Activated CD4-positive, alpha-beta T cell treated with anti-CD3 and anti-CD28 coated beads, Interleukin-2, amount 10 ng/mL, durations not matched to agents 7 days and 5 days (primary cell): ENCODE results near the gene ANGPTL8. TPM values are rescaled to one million over a fixed set of nuclear protein-coding genes. Genes with fewer than 3 reads are reported as not detected.
A peak's percentile ranks its signal among the peaks of the same experiment; 100 is the strongest.

Experiments
- CTCF ChIA-PET: fragments of 350-600 bp; sonication (Branson Sonifier 250); formaldehyde crosslinking; loops from one replicate; lab custom pipeline; 2021; ENCODE audit warnings: antibody characterized with exemption; lab: Charles Lee
- POLR2A ChIA-PET: fragments of 350-600 bp; sonication (Branson Sonifier 250); formaldehyde crosslinking; loops from one replicate; lab custom pipeline; 2021; ENCODE audit warnings: antibody characterized with exemption; lab: Charles Lee
- DNase-seq: peaks from one replicate; pipeline ENCODE4 v3.0.0-alpha.2; 2020
- H3K27ac Mint-ChIP-seq: one replicate; pipeline ENCODE4 v1.8.0; 2021; ENCODE audit warnings: mild to moderate bottlenecking, moderate library complexity, mixed read lengths
- H3K27me3 Mint-ChIP-seq: one replicate; pipeline ENCODE4 v1.8.0; 2021; ENCODE audit warnings: mixed read lengths
- H3K36me3 Mint-ChIP-seq: one replicate; pipeline ENCODE4 v1.8.0; 2021; ENCODE audit warnings: low read depth, mixed read lengths
- H3K4me1 Mint-ChIP-seq: one replicate; pipeline ENCODE4 v1.8.0; 2021; ENCODE audit warnings: mixed read lengths
- H3K4me3 Mint-ChIP-seq: one replicate; pipeline ENCODE4 v1.8.0; 2021; ENCODE audit warnings: mild to moderate bottlenecking, moderate library complexity, mixed read lengths
- H3K9me3 Mint-ChIP-seq: one replicate; pipeline ENCODE4 v1.8.0; 2021; ENCODE audit warnings: mixed read lengths
- total RNA-seq, 2 experiments: library from RNA; stranded (reverse); gene quantifications; one replicate each; pipeline ENCODE4 v1.2.3, GENCODE V29; 2021

ANGPTL8 gene
- total RNA-seq, 2 experiments from 2014 or later: not detected

- Mint-ChIP-seq H3K9me3 (peaks cover 3% of the 10 kb centered on the region), H3K27me3 (peaks cover 19% of the 10 kb centered on the region), H3K27ac (no peak overlapping the region), H3K4me1 (no peaks in the 10 kb centered on the region), H3K4me3 (peak overlapping the region; percentile 9), H3K36me3 (no peaks in the 10 kb centered on the region)
- POLR2A ChIA-PET: no interaction called here
- no peak for DNase-seq
- CTCF ChIA-PET: interaction anchor here (0.8 to 1.0 kb wide), 4 partner anchors 11 to 239 kb away, joined by 3 to 8 read pairs (median 4); no protein-coding TSS in a partner anchor
These were observed 4.4 kb downstream of the ANGPTL8 start for GRCh38 chr19:11243798-11244169.

GRCh38 chr19:11244846-11245589 lies 5.6 kb downstream of the ANGPTL8 start:
- Mint-ChIP-seq H3K27ac (no peak overlapping the region), H3K27me3 (peaks cover 19% of the 10 kb centered on the region), H3K4me3 (no peak overlapping the region), H3K4me1 (no peaks in the 10 kb centered on the region), H3K36me3 (no peaks in the 10 kb centered on the region), H3K9me3 (no peaks in the 10 kb centered on the region)
- ChIA-PET POLR2A (no interaction called here), CTCF (interaction anchor here (0.5 to 1.0 kb wide), 2 partner anchors 10 to 114 kb away, joined by 3 to 4 read pairs; no protein-coding TSS in a partner anchor)
- DNase-seq: no peak

GRCh38 chr19:11246941-11247340 lies 7.5 kb downstream of the ANGPTL8 start:
- H3K27ac Mint-ChIP-seq: no peak overlapping the region

DNA sequence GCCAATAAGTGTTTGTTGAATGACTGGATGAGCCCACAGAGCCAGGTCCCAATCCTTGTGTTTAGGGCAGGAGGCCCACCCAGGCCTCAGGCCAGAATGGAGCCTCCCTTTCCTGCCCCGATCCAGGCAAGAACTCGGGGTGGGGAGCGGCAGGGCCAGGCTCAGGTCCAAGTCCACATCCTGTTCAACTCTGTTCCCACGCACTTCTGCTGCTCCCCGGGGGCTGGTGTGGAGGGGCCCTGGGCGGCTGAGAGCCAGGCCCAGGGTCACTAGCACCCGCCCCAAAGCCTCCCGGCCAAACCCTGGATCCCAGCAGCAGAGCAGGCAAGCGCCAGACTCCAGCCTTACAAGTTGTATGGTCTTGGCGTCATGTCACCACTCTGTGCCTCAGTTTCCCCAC lies 8.0 kb downstream of the ANGPTL8 start:
- Mint-ChIP-seq H3K4me1 (no peaks in the 10 kb centered on the region), H3K9me3 (no peaks in the 10 kb centered on the region), H3K27ac (no peak overlapping the region), H3K36me3 (no peaks in the 10 kb centered on the region), H3K27me3 (peaks cover 12% of the 10 kb centered on the region), H3K4me3 (no peak overlapping the region)
- CTCF ChIA-PET: no interaction called here
- DNase-seq: no peak
- POLR2A ChIA-PET: no interaction called here

More at GRCh38 chr19:11246941-11247340, 7.5 kb downstream of the ANGPTL8 start:
- Mint-ChIP-seq H3K4me1 (no peaks in the 10 kb centered on the region), H3K36me3 (no peaks in the 10 kb centered on the region), H3K27me3 (peaks cover 14% of the 10 kb centered on the region), H3K4me3 (no peak overlapping the region), H3K9me3 (no peaks in the 10 kb centered on the region)
- POLR2A ChIA-PET: no interaction called here
- DNase-seq: no peak
- CTCF ChIA-PET: no interaction called here

- no peaks in the 10 kb centered on the region for H3K9me3 Mint-ChIP-seq
- no peaks in the 10 kb centered on the region for H3K4me1 Mint-ChIP-seq
- no peak for DNase-seq
- H3K27ac Mint-ChIP-seq: no peak overlapping the region
- H3K36me3 Mint-ChIP-seq: no peaks in the 10 kb centered on the region
- no peak overlapping the region for H3K4me3 Mint-ChIP-seq
- peaks cover 10% of the 10 kb centered on the region for H3K27me3 Mint-ChIP-seq
- CTCF ChIA-PET: no interaction called here
- POLR2A ChIA-PET: no interaction called here
These were observed 8.5 kb downstream of the ANGPTL8 start for GRCh38 chr19:11247934-11248333.

- Mint-ChIP-seq H3K27ac (no peak overlapping the region), H3K9me3 (no peaks in the 10 kb centered on the region), H3K36me3 (no peaks in the 10 kb centered on the region), H3K27me3 (peaks cover 5% of the 10 kb centered on the region), H3K4me3 (no peak overlapping the region), H3K4me1 (no peaks in the 10 kb centered on the region)
- POLR2A ChIA-PET: no interaction called here
- CTCF ChIA-PET: interaction anchor here (0.6 kb wide), 1 partner anchor 20 kb away, joined by 4 read pairs; no protein-coding TSS in a partner anchor
- no peak for DNase-seq
These were observed 9.4 kb downstream of the ANGPTL8 start for GRCh38 chr19:11248852-11249251.

DNA sequence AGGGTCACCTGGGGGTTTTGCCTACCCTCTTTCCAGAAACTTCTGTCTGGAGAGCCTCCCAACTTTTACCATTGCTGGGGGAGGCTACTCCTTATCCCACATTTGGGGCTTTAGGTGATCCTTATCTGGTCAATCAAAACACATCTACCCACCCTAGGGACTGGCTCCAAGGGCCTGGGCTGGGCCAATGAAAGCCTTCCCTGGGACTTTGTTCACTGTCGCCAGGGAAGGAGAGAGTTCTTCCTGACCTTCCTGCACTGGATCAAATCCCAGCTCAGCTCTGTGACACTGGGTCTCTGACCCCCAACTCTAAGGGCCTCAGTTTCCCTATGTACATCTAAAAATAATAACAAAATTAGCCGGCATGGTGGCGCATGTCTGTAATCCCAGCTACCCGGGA lies 11.8 kb downstream of the ANGPTL8 start:
- Mint-ChIP-seq H3K27ac (no peak overlapping the region), H3K9me3 (no peaks in the 10 kb centered on the region), H3K27me3 (peaks cover 7% of the 10 kb centered on the region), H3K4me1 (no peaks in the 10 kb centered on the region), H3K4me3 (no peak overlapping the region), H3K36me3 (no peaks in the 10 kb centered on the region)
- ChIA-PET POLR2A (no interaction called here), CTCF (no interaction called here)
- DNase-seq: no peak

DNA sequence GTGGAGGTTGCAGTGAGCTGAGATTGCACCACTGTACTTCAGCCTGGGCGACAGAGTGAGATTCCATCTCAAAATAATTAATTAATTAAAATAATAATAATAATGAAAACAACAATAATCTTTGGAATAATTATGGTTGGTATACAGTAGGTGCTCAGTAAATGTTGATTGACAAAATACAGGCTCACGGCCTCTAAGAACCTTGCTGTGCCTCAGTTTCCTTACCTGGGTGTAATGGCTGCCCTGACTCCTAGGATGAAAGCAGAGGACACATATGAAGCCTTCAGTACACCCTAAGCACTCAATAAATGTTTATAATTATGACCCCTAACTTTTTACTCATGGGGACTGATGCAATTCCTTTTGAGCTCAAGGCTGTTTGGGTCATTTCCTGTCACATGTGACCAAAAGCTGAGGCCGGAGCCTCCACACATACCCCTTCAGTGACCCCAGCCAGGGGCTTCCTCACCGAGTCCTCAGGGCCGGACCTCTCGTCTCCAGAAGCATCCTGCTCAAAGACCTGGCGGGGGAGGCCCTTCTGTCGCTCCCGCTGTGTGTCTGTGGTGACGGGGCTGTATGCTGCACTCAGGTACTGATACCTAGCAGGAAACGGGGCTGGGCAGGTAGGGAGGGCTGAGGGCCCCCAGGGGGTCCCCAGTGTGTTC lies 12.4 kb downstream of the ANGPTL8 start:
- Mint-ChIP-seq H3K36me3 (no peaks in the 10 kb centered on the region), H3K4me3 (no peak overlapping the region), H3K27me3 (peaks cover 8% of the 10 kb centered on the region), H3K27ac (no peak overlapping the region), H3K4me1 (no peaks in the 10 kb centered on the region), H3K9me3 (no peaks in the 10 kb centered on the region)
- CTCF ChIA-PET: interaction anchor here (0.6 kb wide), 1 partner anchor 354 kb away, joined by 4 read pairs; no protein-coding TSS in a partner anchor
- no peak for DNase-seq
- POLR2A ChIA-PET: no interaction called here

GRCh38 chr19:11252665-11253355 lies 13.4 kb downstream of the ANGPTL8 start:
- Mint-ChIP-seq H3K27ac (no peak overlapping the region), H3K27me3 (peaks cover 10% of the 10 kb centered on the region), H3K4me1 (no peaks in the 10 kb centered on the region), H3K4me3 (no peak overlapping the region), H3K9me3 (no peaks in the 10 kb centered on the region), H3K36me3 (no peaks in the 10 kb centered on the region)
- CTCF ChIA-PET: no interaction called here
- DNase-seq: no peak
- POLR2A ChIA-PET: no interaction called here

DNA sequence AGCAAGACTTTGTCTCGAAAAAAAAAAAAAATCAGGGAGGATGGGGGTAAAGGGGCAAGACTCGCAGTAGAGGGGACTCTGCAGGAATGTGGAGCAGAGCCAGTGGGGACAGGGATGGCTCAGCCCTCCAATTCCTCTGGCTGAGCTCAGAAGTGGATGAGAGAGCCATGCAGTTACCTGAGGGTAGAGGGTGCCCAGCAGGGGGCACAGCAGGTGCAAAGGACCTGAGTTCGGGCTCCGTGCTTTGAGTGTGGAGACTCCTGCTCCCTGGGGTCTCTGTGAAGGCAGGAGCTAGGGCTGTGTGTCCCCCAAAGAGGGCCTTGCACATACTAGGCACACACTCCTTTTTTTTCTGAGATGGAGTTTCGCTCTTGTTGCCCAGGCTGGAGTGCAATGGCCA lies 15.2 kb downstream of the ANGPTL8 start:
- H3K4me1 Mint-ChIP-seq: no peaks in the 10 kb centered on the region
- ChIA-PET CTCF (interaction anchor here (0.5 to 1.4 kb wide), 4 partner anchors 10 to 183 kb away, joined by 3 to 5 read pairs (median 3); no protein-coding TSS in a partner anchor), POLR2A (no interaction called here)
- H3K4me3 Mint-ChIP-seq: no peak overlapping the region
- no peak overlapping the region for H3K27ac Mint-ChIP-seq
- no peaks in the 10 kb centered on the region for H3K9me3 Mint-ChIP-seq
- no peak for DNase-seq
- H3K27me3 Mint-ChIP-seq: peaks cover 16% of the 10 kb centered on the region
- H3K36me3 Mint-ChIP-seq: no peaks in the 10 kb centered on the region

- ChIA-PET POLR2A (no interaction called here), CTCF (interaction anchor here (0.9 to 1.2 kb wide), 2 partner anchors 10 to 125 kb away, joined by 3 read pairs; no protein-coding TSS in a partner anchor)
- DNase-seq: no peak
- H3K27me3 Mint-ChIP-seq: peaks cover 27% of the 10 kb centered on the region
- no peaks in the 10 kb centered on the region for H3K9me3 Mint-ChIP-seq
- H3K36me3 Mint-ChIP-seq: no peaks in the 10 kb centered on the region
- H3K4me3 Mint-ChIP-seq: no peak overlapping the region
- H3K4me1 Mint-ChIP-seq: peaks cover 2% of the 10 kb centered on the region
- H3K27ac Mint-ChIP-seq: no peak overlapping the region
These were observed 16.8 kb downstream of the ANGPTL8 start for GRCh38 chr19:11256189-11256588.

DNA sequence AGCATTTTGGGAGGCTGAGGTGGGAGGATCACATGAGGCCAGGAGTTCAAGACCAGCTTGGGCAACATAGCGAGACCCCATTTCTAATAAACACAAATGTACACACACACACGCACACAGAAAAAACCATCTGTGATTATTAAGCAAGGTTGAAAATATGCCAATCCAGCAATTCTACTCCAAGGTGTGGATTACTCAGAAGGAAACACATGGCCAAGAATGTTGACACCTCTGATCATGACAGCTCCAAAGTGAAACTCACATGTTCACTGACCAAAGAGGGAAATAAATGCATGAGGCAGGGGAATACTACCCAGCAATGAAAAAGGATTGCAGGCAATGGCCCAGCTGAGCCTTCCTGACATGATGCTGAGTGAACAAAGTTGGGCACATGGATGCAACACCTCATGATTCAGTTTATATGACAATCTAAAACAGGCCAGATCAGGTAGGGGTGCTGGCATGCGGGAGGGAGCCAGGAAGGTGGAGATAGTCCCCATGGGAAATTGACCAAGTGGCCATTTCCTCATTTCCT lies 18.5 kb downstream of the ANGPTL8 start:
- no peak for DNase-seq
- Mint-ChIP-seq H3K4me3 (no peak overlapping the region), H3K36me3 (no peaks in the 10 kb centered on the region), H3K27ac (no peak overlapping the region), H3K4me1 (peaks cover 3% of the 10 kb centered on the region), H3K9me3 (no peaks in the 10 kb centered on the region), H3K27me3 (peaks cover 37% of the 10 kb centered on the region)
- CTCF ChIA-PET: interaction anchor here (0.6 kb wide), 2 partner anchors 80 to 105 kb away, joined by 3 to 5 read pairs; no protein-coding TSS in a partner anchor
- POLR2A ChIA-PET: no interaction called here
